HG03159 (cell line): ENCODE results near the gene HAX1.

Experiments used
- ATAC-seq: cut with Tn5 transposase; IDR thresholded peaks from one replicate; pipeline ENCODE4 v1.9.1; 2021; ENCODE audit warnings: mild to moderate bottlenecking, moderate library complexity; ENCODE audit not compliant: unreplicated experiment

Gene HAX1

DNA sequence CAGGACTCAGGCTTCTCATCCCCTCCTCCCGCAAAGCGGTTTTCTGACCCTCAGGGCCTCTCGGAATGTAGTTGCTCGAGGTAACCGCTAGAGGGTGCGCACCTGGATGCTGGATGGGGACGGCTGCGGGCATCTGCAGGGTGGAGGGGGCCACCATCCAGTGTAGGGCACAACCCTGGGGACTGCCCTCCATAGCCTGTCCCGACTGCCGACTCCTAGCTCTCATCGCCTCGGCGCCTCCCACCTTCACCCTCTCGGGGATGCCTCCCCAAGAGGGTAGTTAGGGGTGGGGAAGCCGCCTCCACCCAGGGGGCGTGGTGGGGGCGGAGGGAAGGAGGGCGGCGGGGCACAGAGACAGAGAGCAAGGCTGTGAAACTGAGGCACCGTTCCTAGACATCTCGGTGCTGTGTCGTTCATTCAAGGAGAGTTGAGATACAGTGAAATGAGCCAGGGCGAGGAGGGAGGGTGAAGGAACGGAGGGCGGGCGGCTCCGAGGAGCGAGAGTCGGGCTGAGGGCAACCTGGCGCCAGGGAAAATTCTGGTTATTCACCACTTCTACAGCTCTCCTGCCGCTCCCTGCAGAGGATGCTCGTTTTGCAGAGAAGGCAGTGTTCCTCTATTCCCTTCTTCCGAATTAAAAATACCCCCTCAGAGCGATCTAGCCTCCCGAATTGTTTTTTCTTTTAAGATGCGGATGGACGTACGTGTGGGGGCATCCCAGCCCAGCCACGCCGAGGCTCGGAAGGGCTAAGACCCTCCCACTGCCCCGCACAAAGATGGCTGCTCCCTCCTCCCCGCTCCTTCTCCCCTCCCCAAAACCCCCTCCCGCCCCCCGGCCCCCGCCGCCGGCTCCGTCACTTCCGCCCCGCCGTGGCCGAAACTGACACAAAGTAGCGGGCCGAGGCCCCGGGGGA is 52.5 kb downstream of the HAX1 start, which contains the start of gene ATP8B2:
TSS of gene ATP8B2 (plus strand) at position 857 of the 914 bp plus-strand sequence. CDS start 2,617 bp downstream, outside the sequence.
- no peak for ATAC-seq
